Mucosa of stomach (tissue), 1 donor: ENCODE results near the gene NFE2.

ENCODE experiments used
- H3K27me3 ChIP-seq: one replicate; pipeline ENCODE4 v1.7.0; 2013; ENCODE audit warnings: mild to moderate bottlenecking, low read length; ENCODE audit not compliant: control insufficient read depth, insufficient read depth
- H3K36me3 ChIP-seq: one replicate; pipeline ENCODE4 v1.7.0; 2013; ENCODE audit warnings: low read length; ENCODE audit not compliant: control insufficient read depth, insufficient read depth
- H3K4me1 ChIP-seq: one replicate; pipeline ENCODE4 v1.7.0; 2013; ENCODE audit warnings: mild to moderate bottlenecking, low read length; ENCODE audit not compliant: control insufficient read depth, insufficient read depth
- H3K4me3 ChIP-seq: one replicate; pipeline ENCODE4 v1.7.0; 2013; ENCODE audit warnings: low read length
- H3K9ac ChIP-seq: one replicate; pipeline ENCODE4 v1.7.0; 2013; ENCODE audit warnings: mild to moderate bottlenecking, low read length, moderate library complexity
- H3K9me3 ChIP-seq: one replicate; pipeline ENCODE4 v1.7.0; 2013; ENCODE audit warnings: mild to moderate bottlenecking, low read length, moderate library complexity; ENCODE audit not compliant: control insufficient read depth
- donor health status: Pancreatic carcinoma.

NFE2 gene

GRCh38 chr12:54300225-54300731 lies 537 bp downstream of the NFE2 start:
- peak overlapping the region; percentile 10 for H3K4me3 ChIP-seq

GRCh38 chr12:54299515-54300224 lies 1.1 kb downstream of the NFE2 start:
- Histone ChIP-seq H3K4me3 (no peak overlapping the region), H3K27me3 (peaks cover 19% of the 10 kb centered on the region), H3K9ac (no peak overlapping the region), H3K9me3 (no peaks in the 10 kb centered on the region), H3K4me1 (peaks cover 28% of the 10 kb centered on the region), H3K36me3 (no peaks in the 10 kb centered on the region)

More at GRCh38 chr12:54300225-54300731, 537 bp downstream of the NFE2 start:
- Histone ChIP-seq H3K27me3 (peaks cover 20% of the 10 kb centered on the region), H3K9ac (peak overlapping the region; percentile 26), H3K4me1 (peaks cover 29% of the 10 kb centered on the region), H3K36me3 (no peaks in the 10 kb centered on the region), H3K9me3 (no peaks in the 10 kb centered on the region)

- Histone ChIP-seq H3K9ac (no peak overlapping the region), H3K36me3 (no peaks in the 10 kb centered on the region), H3K4me1 (peaks cover 21% of the 10 kb centered on the region), H3K27me3 (peaks cover 15% of the 10 kb centered on the region), H3K4me3 (no peak overlapping the region), H3K9me3 (no peaks in the 10 kb centered on the region)
Observed at GRCh38 chr12:54298904-54299303, 1.9 kb downstream of the NFE2 start.

- Histone ChIP-seq H3K9ac (no peak overlapping the region), H3K36me3 (no peaks in the 10 kb centered on the region), H3K9me3 (no peaks in the 10 kb centered on the region), H3K27me3 (peaks cover 15% of the 10 kb centered on the region), H3K4me1 (peaks cover 13% of the 10 kb centered on the region), H3K4me3 (no peak overlapping the region)
Observed at GRCh38 chr12:54296393-54297099, 4.3 kb downstream of the NFE2 start.

GRCh38 chr12:54294953-54295566 lies 5.8 kb downstream of the NFE2 start:
- H3K36me3 ChIP-seq, result no peaks in the 10 kb centered on the region
- H3K4me3 ChIP-seq, result no peak overlapping the region
- H3K27me3 ChIP-seq, result peaks cover 7% of the 10 kb centered on the region
- H3K4me1 ChIP-seq, result no peaks in the 10 kb centered on the region
- H3K9ac ChIP-seq, result no peak overlapping the region
- H3K9me3 ChIP-seq, result no peaks in the 10 kb centered on the region

- Histone ChIP-seq H3K9me3 (no peaks in the 10 kb centered on the region), H3K4me3 (no peak overlapping the region), H3K27me3 (no peaks in the 10 kb centered on the region), H3K9ac (no peak overlapping the region), H3K4me1 (no peaks in the 10 kb centered on the region), H3K36me3 (no peaks in the 10 kb centered on the region)
Observed at GRCh38 chr12:54294152-54294952, 6.5 kb downstream of the NFE2 start.

- Histone ChIP-seq H3K36me3 (no peaks in the 10 kb centered on the region), H3K4me1 (peaks cover 13% of the 10 kb centered on the region)
Observed at GRCh38 chr12:54292931-54293241, 7.9 kb downstream of the NFE2 start.

GRCh38 chr12:54292083-54292930 lies 8.5 kb downstream of the NFE2 start:
- H3K4me1 ChIP-seq, result peaks cover 19% of the 10 kb centered on the region
- no peak overlapping the region for H3K4me3 ChIP-seq
- no peak overlapping the region for H3K9ac ChIP-seq

More at GRCh38 chr12:54292931-54293241, 7.9 kb downstream of the NFE2 start:
- Histone ChIP-seq H3K4me3 (no peak overlapping the region), H3K9me3 (no peaks in the 10 kb centered on the region), H3K9ac (no peak overlapping the region), H3K27me3 (no peaks in the 10 kb centered on the region)

GRCh38 chr12:54287261-54288157 lies 13.3 kb downstream of the NFE2 start:
- H3K27me3 ChIP-seq, result no peaks in the 10 kb centered on the region
- H3K9ac ChIP-seq, result no peak overlapping the region
- H3K9me3 ChIP-seq, result no peaks in the 10 kb centered on the region
- no peak overlapping the region for H3K4me3 ChIP-seq
- peaks cover 21% of the 10 kb centered on the region for H3K36me3 ChIP-seq
- peaks cover 51% of the 10 kb centered on the region for H3K4me1 ChIP-seq

More at GRCh38 chr12:54292083-54292930, 8.5 kb downstream of the NFE2 start:
- H3K9me3 ChIP-seq, result no peaks in the 10 kb centered on the region
- H3K27me3 ChIP-seq, result no peaks in the 10 kb centered on the region
- H3K36me3 ChIP-seq, result peaks cover 6% of the 10 kb centered on the region
